SK-N-MC (cell line): Measurements from ENCODE around the gene PABPN1.

Source experiments
- FOXP2 ChIP-seq: optimal IDR thresholded peaks from 2 replicates; pipeline ENCODE3; 2011; ENCODE audit warnings: mild to moderate bottlenecking, moderate library complexity; ENCODE audit not compliant: insufficient read depth; ENCODE audit errors: extremely low read length, control extremely low read depth
- POLR2AphosphoS5 ChIP-seq: IDR thresholded peaks from 2 replicates; pipeline ENCODE4 v1.6.1; 2012; ENCODE audit warnings: mild to moderate bottlenecking, low read depth, low read length, borderline replicate concordance

GRCh38 chr14:23364164-23365035 is 43.1 kb downstream of the PABPN1 start:
- TF ChIP-seq POLR2AphosphoS5, result peak; percentile 11; the same call in 1 of the 2 replicates
- no peak for TF ChIP-seq FOXP2
